Vagina (tissue), 2 donors: Measurements from ENCODE around the gene KDM4C. TPM values are rescaled to one million over a fixed set of nuclear protein-coding genes. Genes with fewer than 3 reads are reported as not detected.

Experiments used
- DNase-seq, 2 donors: peaks; one replicate each; pipeline ENCODE4 v3.0.0-alpha.2; 2017; ENCODE audit errors: extremely low spot score in 2 of 2
- H3K27ac ChIP-seq: fragments of 200-600 bp; sonication (generic); one replicate; pipeline ENCODE4 v1.5.1; 2019
- H3K27me3 ChIP-seq: fragments of 200-600 bp; sonication (generic); one replicate; pipeline ENCODE4 v1.5.1; 2019
- H3K36me3 ChIP-seq, 2 donors: fragments of 200-600 bp; sonication (generic); one replicate each; pipeline ENCODE4 v1.5.1; 2017 to 2019
- H3K4me1 ChIP-seq: fragments of 200-600 bp; sonication (generic); one replicate; pipeline ENCODE4 v1.5.1; 2019
- H3K4me3 ChIP-seq, 2 donors: fragments of 200-600 bp; sonication (generic); 1 replicate in 1 of 2; 2 replicates in 1 of 2; pipeline ENCODE4 v1.5.1; 2016 to 2019
- H3K9me3 ChIP-seq: fragments of 200-600 bp; sonication (generic); one replicate; pipeline ENCODE4 v1.5.1; 2019
- CTCF ChIP-seq, 3 experiments: fragments of 450-650 bp in 2 of 3; fragments of 200-600 bp in 1 of 3; sonication (generic) in 1 of 3; IDR thresholded peaks; one replicate each; pipeline ENCODE4 v1.5.1; 2017 to 2019; ENCODE audit warnings: antibody characterized with exemption in 3 of 3, mild to moderate bottlenecking in 2 of 3, moderate library complexity in 2 of 3
- POLR2A ChIP-seq, 2 donors: fragments of 450-650 bp; IDR thresholded peaks; one replicate each; pipeline ENCODE4 v1.6.1; 2017; ENCODE audit warnings: antibody characterized with exemption in 2 of 2, mild to moderate bottlenecking in 2 of 2, moderate library complexity in 2 of 2
- POLR2AphosphoS5 ChIP-seq, 2 donors: sonication (generic); formaldehyde crosslinking; IDR thresholded peaks; one replicate each; pipeline ENCODE4 v1.9.0; 2017; ENCODE audit warnings: antibody characterized with exemption in 2 of 2, mild to moderate bottlenecking in 2 of 2, low read depth in 1 of 2; ENCODE audit not compliant: insufficient read depth in 1 of 2
- intact Hi-C: fragments of 100-400 bp; cut with DNase I; formaldehyde crosslinking; loops from one replicate; pipeline ENCODE4 v1.15.1; 2023
- total RNA-seq: library from RNA; depleted of rRNA; stranded (reverse); fragments of >200 nt; gene quantifications from one replicate; pipeline ENCODE4 v1.2.3, GENCODE V29; 2016

Gene KDM4C
- total RNA-seq, 1 donor from 2014 or later, result 35.6 TPM

- no peaks in the 10 kb centered on the region for H3K9me3 ChIP-seq
- intact Hi-C loops, result no loop called here
- no peaks in the 10 kb centered on the region for H3K27me3 ChIP-seq
- peaks cover 10% of the 10 kb centered on the region for H3K4me1 ChIP-seq
- no peak for TF ChIP-seq CTCF (IDR thresholded peaks at IDR 0.05)
- TF ChIP-seq POLR2A (IDR thresholded peaks at IDR 0.05), result no peak
- TF ChIP-seq POLR2AphosphoS5 (IDR thresholded peaks at IDR 0.05; ENCODE audit: insufficient read depth in 1 of 2, low read depth in 1 of 2), result no peak
- H3K4me3 ChIP-seq, result no peak overlapping the region
- no peaks in the 10 kb centered on the region for H3K36me3 ChIP-seq
- no peak for DNase-seq
- H3K27ac ChIP-seq, result no peak overlapping the region
These were observed 335.3 kb downstream of the KDM4C start for GRCh38 chr9:7093040-7093439.

DNA sequence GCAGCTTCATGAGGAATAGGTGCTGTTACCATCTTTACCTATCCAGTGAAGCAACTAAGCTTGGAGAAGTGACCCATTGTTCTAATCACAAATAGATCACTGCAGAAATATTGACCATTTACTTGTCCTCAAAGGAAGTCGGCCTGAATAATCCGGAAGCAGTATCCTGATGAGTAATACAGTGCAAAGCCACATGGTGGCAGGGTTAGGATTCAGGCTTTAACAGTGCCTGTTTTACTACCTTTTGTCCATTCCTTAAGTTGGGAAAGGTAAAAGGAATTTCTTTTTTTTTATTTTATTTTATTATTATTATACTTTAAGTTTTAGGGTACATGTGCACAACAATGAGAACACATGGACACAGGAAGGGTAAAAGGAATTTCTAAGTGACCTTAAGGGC is 336.3 kb downstream of the KDM4C start:
- no peaks in the 10 kb centered on the region for H3K9me3 ChIP-seq
- H3K4me1 ChIP-seq, result peaks cover 9% of the 10 kb centered on the region
- no peak for DNase-seq
- no peak overlapping the region for H3K4me3 ChIP-seq
- H3K36me3 ChIP-seq, result no peaks in the 10 kb centered on the region
- TF ChIP-seq POLR2A (IDR thresholded peaks at IDR 0.05), result no peak
- TF ChIP-seq CTCF (IDR thresholded peaks at IDR 0.05), result no peak
- H3K27me3 ChIP-seq, result no peaks in the 10 kb centered on the region
- intact Hi-C loops, result no loop called here
- H3K27ac ChIP-seq, result no peak overlapping the region

DNA sequence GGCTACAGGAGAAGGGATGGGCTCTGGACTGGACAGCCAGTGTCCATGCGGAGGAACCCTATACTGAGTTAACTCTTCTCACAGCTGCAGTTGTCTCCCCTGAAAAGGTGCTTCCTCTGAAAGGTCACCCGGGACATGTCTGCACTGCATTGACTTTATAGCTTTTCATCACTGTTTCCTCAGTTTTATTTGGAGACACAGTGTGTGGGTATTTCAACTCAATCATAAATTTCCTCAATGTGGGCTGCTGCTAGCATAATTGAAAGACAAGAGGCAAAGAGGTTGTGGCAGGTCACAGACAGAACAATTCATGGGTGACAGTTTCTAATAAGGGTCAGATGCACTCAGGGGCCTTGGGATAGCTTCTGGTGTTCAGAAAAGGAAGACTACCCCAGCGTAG is 336.8 kb downstream of the KDM4C start:
- no peak for DNase-seq
- H3K4me3 ChIP-seq, result no peak overlapping the region
- no peaks in the 10 kb centered on the region for H3K27me3 ChIP-seq
- H3K36me3 ChIP-seq, result no peaks in the 10 kb centered on the region
- H3K4me1 ChIP-seq, result peaks cover 4% of the 10 kb centered on the region
- H3K9me3 ChIP-seq, result no peaks in the 10 kb centered on the region
- intact Hi-C loops, result no loop called here
- no peak overlapping the region for H3K27ac ChIP-seq
- no peak for TF ChIP-seq POLR2A (IDR thresholded peaks at IDR 0.05)
- no peak for TF ChIP-seq CTCF (IDR thresholded peaks at IDR 0.05)
- TF ChIP-seq POLR2AphosphoS5 (IDR thresholded peaks at IDR 0.05; ENCODE audit: insufficient read depth in 1 of 2, low read depth in 1 of 2), result no peak

DNA sequence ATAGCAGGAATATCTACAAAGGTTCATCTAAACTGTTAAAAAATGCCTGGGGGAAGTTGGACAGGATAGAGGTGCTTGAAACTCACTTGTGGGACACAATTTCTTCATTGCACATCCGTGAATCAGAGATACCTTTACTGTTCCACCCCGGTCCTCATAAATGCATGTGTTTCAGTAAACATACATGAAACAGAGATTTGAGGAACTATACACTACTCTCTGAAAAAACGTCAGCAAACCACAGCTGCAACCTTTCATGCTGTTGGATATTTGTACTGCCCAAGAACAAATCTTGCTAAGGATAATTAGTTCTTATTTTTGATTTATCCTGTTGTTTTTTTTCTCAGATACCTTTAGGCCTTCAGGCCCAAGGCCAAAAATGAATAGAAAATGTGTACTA is 337.3 kb downstream of the KDM4C start:
- Histone ChIP-seq H3K27ac (no peak overlapping the region), H3K9me3 (no peaks in the 10 kb centered on the region), H3K36me3 (no peaks in the 10 kb centered on the region), H3K27me3 (no peaks in the 10 kb centered on the region), H3K4me1 (no peaks in the 10 kb centered on the region), H3K4me3 (no peak overlapping the region)
- DNase-seq, result no peak
- TF ChIP-seq CTCF (IDR thresholded peaks at IDR 0.05) (no peak), POLR2AphosphoS5 (IDR thresholded peaks at IDR 0.05; ENCODE audit: insufficient read depth in 1 of 2, low read depth in 1 of 2) (no peak), POLR2A (IDR thresholded peaks at IDR 0.05) (no peak)
- intact Hi-C loops, result no loop called here

DNA sequence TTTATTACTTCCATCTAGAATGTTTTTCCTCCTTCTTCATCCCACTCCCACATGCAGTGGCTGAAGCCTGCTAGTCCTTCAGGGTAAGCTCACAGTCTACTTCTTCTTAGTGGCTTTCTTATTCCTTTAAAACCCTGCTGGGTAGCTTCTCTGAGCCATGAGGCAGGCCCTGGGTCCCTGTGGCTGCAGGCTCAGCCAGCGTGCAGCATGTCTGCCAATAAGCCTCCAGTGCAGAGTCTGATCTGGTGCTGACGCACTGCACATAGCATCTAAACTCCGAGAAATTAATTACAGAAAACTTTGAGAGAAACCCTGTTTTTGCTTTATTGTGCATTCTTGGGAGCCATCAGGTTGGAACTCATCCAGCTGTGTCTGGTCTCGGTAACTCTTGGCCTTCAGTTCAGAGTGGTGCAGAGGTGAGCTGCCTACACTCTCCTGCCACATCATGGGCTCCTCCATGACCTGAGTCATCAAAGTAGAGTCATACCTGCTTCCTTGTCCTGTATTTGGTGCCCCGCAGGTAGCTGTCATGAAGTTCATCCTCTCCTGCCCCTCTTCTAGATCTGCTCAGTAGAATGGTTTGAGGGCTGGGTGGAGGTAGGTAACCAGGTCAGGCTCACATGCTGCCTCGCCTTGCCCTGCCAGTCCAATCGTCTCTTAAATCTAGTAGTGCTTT is 339.4 kb downstream of the KDM4C start:
- intact Hi-C loops, result no loop called here
- H3K9me3 ChIP-seq, result no peaks in the 10 kb centered on the region
- H3K4me3 ChIP-seq, result no peak overlapping the region
- H3K27ac ChIP-seq, result no peak overlapping the region
- DNase-seq, result no peak
- H3K4me1 ChIP-seq, result no peaks in the 10 kb centered on the region
- no peaks in the 10 kb centered on the region for H3K27me3 ChIP-seq
- TF ChIP-seq POLR2AphosphoS5 (IDR thresholded peaks at IDR 0.05; ENCODE audit: insufficient read depth in 1 of 2, low read depth in 1 of 2) (no peak), CTCF (IDR thresholded peaks at IDR 0.05) (no peak), POLR2A (IDR thresholded peaks at IDR 0.05) (no peak)
- no peaks in the 10 kb centered on the region for H3K36me3 ChIP-seq
